Measurements from ENCODE around the gene WBP2. TPM values are rescaled to one million over a fixed set of nuclear protein-coding genes. Genes with fewer than 3 reads are reported as not detected.
A peak's percentile ranks its signal among the peaks of the same experiment; 100 is the strongest.

The WBP2 gene
- total and polyA plus RNA-seq, 2 of the 13 experiments (the other 11 are each of a cell fraction or from before 2014, with no cell fraction given) = 29.2 to 29.5 TPM

- TF ChIP-seq MED1 (CRISPR knock-in tag; IDR thresholded peaks at IDR 0.05) (no peak), ZFP82 (CRISPR knock-in tag; IDR thresholded peaks at IDR 0.05; ENCODE audit: borderline replicate concordance) (peak; percentile 22; the same call in 1 of the 2 replicates), ZHX1 (CRISPR knock-in tag; IDR thresholded peaks at IDR 0.05; ENCODE audit: low read depth) (no peak), POLR2G (IDR thresholded peaks at IDR 0.05; ENCODE audit: low read depth, low read length) (no peak), RFX3 (CRISPR knock-in tag; IDR thresholded peaks at IDR 0.05) (no peak), MAZ (IDR thresholded peaks at IDR 0.05; ENCODE audit: borderline replicate concordance, low read depth, low read length) (no peak), MAZ (CRISPR knock-in tag; IDR thresholded peaks at IDR 0.05; ENCODE audit: low read depth) (no peak), ZNF792 (CRISPR knock-in tag; IDR thresholded peaks at IDR 0.05) (no peak), ZNF564 (CRISPR knock-in tag; IDR thresholded peaks at IDR 0.05) (no peak), ZNF547 (CRISPR knock-in tag; IDR thresholded peaks at IDR 0.05) (no peak), ZNF34 (CRISPR knock-in tag; IDR thresholded peaks at IDR 0.05; ENCODE audit: borderline replicate concordance) (no peak), SIN3A (IDR thresholded peaks at IDR 0.05; ENCODE audit: borderline replicate concordance, low read depth, low read length) (peak; percentile 26; the same call in 1 of the 2 replicates), CEBPG (CRISPR knock-in tag; IDR thresholded peaks at IDR 0.05) (no peak), ZBTB7A (CRISPR knock-in tag; IDR thresholded peaks at IDR 0.05) (peak; percentile 60; the same call in 1 of the 2 replicates), ZNF451 (CRISPR knock-in tag; IDR thresholded peaks at IDR 0.05) (no peak), CHD2 (IDR thresholded peaks at IDR 0.05; ENCODE audit: low read depth, low read length) (peak; percentile 72), KAT7 (CRISPR knock-in tag; IDR thresholded peaks at IDR 0.05; ENCODE audit: borderline replicate concordance) (no peak), ZNF737 (CRISPR knock-in tag; IDR thresholded peaks at IDR 0.05; ENCODE audit: borderline replicate concordance) (no peak), ZNF747 (CRISPR knock-in tag; IDR thresholded peaks at IDR 0.05; ENCODE audit: borderline replicate concordance) (no peak), ESRRA (CRISPR knock-in tag; IDR thresholded peaks at IDR 0.05; ENCODE audit: low read depth) (no peak), GLI4 (CRISPR knock-in tag; IDR thresholded peaks at IDR 0.05; ENCODE audit: borderline replicate concordance) (no peak)
- TF ChIP-seq, protein P1, sequence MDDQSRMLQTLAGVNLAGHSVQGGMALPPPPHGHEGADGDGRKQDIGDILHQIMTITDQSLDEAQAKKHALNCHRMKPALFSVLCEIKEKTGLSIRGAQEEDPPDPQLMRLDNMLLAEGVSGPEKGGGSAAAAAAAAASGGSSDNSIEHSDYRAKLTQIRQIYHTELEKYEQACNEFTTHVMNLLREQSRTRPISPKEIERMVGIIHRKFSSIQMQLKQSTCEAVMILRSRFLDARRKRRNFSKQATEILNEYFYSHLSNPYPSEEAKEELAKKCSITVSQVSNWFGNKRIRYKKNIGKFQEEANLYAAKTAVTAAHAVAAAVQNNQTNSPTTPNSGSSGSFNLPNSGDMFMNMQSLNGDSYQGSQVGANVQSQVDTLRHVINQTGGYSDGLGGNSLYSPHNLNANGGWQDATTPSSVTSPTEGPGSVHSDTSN (CRISPR knock-in tag; IDR thresholded peaks at IDR 0.05; ENCODE audit: borderline replicate concordance) = no peak
- TF ChIP-seq, protein P2, sequence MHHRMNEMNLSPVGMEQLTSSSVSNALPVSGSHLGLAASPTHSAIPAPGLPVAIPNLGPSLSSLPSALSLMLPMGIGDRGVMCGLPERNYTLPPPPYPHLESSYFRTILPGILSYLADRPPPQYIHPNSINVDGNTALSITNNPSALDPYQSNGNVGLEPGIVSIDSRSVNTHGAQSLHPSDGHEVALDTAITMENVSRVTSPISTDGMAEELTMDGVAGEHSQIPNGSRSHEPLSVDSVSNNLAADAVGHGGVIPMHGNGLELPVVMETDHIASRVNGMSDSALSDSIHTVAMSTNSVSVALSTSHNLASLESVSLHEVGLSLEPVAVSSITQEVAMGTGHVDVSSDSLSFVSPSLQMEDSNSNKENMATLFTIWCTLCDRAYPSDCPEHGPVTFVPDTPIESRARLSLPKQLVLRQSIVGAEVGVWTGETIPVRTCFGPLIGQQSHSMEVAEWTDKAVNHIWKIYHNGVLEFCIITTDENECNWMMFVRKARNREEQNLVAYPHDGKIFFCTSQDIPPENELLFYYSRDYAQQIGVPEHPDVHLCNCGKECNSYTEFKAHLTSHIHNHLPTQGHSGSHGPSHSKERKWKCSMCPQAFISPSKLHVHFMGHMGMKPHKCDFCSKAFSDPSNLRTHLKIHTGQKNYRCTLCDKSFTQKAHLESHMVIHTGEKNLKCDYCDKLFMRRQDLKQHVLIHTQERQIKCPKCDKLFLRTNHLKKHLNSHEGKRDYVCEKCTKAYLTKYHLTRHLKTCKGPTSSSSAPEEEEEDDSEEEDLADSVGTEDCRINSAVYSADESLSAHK (CRISPR knock-in tag; IDR thresholded peaks at IDR 0.05; ENCODE audit: borderline replicate concordance) = no peak
- TF ChIP-seq, protein P3, sequence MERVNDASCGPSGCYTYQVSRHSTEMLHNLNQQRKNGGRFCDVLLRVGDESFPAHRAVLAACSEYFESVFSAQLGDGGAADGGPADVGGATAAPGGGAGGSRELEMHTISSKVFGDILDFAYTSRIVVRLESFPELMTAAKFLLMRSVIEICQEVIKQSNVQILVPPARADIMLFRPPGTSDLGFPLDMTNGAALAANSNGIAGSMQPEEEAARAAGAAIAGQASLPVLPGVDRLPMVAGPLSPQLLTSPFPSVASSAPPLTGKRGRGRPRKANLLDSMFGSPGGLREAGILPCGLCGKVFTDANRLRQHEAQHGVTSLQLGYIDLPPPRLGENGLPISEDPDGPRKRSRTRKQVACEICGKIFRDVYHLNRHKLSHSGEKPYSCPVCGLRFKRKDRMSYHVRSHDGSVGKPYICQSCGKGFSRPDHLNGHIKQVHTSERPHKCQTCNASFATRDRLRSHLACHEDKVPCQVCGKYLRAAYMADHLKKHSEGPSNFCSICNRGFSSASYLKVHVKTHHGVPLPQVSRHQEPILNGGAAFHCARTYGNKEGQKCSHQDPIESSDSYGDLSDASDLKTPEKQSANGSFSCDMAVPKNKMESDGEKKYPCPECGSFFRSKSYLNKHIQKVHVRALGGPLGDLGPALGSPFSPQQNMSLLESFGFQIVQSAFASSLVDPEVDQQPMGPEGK (CRISPR knock-in tag; IDR thresholded peaks at IDR 0.05) = peak; percentile 62
These were observed 240 bp downstream of the WBP2 start (continued) for GRCh38 chr17:75854881-75855309.

Measured in HepG2 (cell line).